ENCODE measurements around the gene KLHL13.

- TF ChIP-seq CSRNP3 (CRISPR knock-in tag; IDR thresholded peaks at IDR 0.05) (no peak), TOX (CRISPR knock-in tag; IDR thresholded peaks at IDR 0.05; ENCODE audit: borderline replicate concordance) (no peak), PPARA (CRISPR knock-in tag; IDR thresholded peaks at IDR 0.05; ENCODE audit: borderline replicate concordance) (no peak), ZNF70 (CRISPR knock-in tag; IDR thresholded peaks at IDR 0.05) (no peak), ZNF565 (CRISPR knock-in tag; conservative IDR thresholded peaks at IDR 0.05; ENCODE audit: low read depth) (no peak), POU6F1 (CRISPR knock-in tag; IDR thresholded peaks at IDR 0.05; ENCODE audit: borderline replicate concordance, low read depth) (no peak), BACH2 (CRISPR knock-in tag; IDR thresholded peaks at IDR 0.05; ENCODE audit: borderline replicate concordance) (no peak), ZFP30 (CRISPR knock-in tag; IDR thresholded peaks at IDR 0.05) (no peak), ARNTL (CRISPR knock-in tag; IDR thresholded peaks at IDR 0.05; ENCODE audit: borderline replicate concordance, low read depth) (no peak), ZNF8 (CRISPR knock-in tag; IDR thresholded peaks at IDR 0.05) (no peak)
Measured at GRCh38 chrX:118049713-118050112, 66.9 kb downstream of the KLHL13 start.
